Kidney (tissue), 14 donors: ENCODE results near the gene DDX39B. TPM values are rescaled to one million over a fixed set of nuclear protein-coding genes. Genes with fewer than 3 reads are reported as not detected.
"Not testable (repeated sequence)": the region's sequence is repeated elsewhere in the genome, so short reads cannot be mapped to it uniquely, and the experiment has no call there.

Experiments
- DNase-seq, 5 donors: peaks; one replicate each; pipeline ENCODE4 v3.0.0-alpha.2; 2013 to 2020
- FAIRE-seq: peaks from 2 replicates; lab custom pipeline; 2012; peaks lifted over from hg19 to GRCh38; lab: Jason Lieb, UNC
- H3K27ac ChIP-seq, 2 donors: one replicate each; pipeline ENCODE4 v1.7.0; 2013; ENCODE audit warnings: low read depth in 2 of 2, low read length in 2 of 2, inconsistent platforms in 1 of 2
- H3K27me3 ChIP-seq: one replicate; pipeline ENCODE4 v1.7.1; 2013; ENCODE audit warnings: low read length, inconsistent platforms; ENCODE audit not compliant: control insufficient read depth, insufficient read depth
- H3K36me3 ChIP-seq, 3 donors: one replicate each; pipeline versions ENCODE4 v1.7.0 to v1.7.1; 2013; ENCODE audit warnings: low read length in 3 of 3, control low read depth in 1 of 3, inconsistent platforms in 1 of 3; ENCODE audit not compliant: insufficient read depth in 3 of 3, control insufficient read depth in 2 of 3
- H3K4me1 ChIP-seq, 3 donors: one replicate each; pipeline versions ENCODE4 v1.7.0 to v1.7.1; 2013; ENCODE audit warnings: low read length in 3 of 3, inconsistent platforms in 1 of 3, low read depth in 1 of 3; ENCODE audit not compliant: control insufficient read depth in 2 of 3, insufficient read depth in 2 of 3
- H3K4me3 ChIP-seq, 3 donors: one replicate each; pipeline versions ENCODE4 v1.7.0 to v1.8.1; 2013; ENCODE audit warnings: low read length in 3 of 3, control low read depth in 1 of 3, inconsistent platforms in 1 of 3
- H3K9ac ChIP-seq, 3 donors: one replicate each; pipeline versions ENCODE4 v1.7.0 to v1.7.1; 2013; ENCODE audit warnings: low read length in 3 of 3, control low read depth in 1 of 3, inconsistent platforms in 1 of 3
- H3K9me3 ChIP-seq, 3 donors: one replicate each; pipeline versions ENCODE4 v1.7.0 to v1.7.1; 2013; ENCODE audit warnings: low read length in 3 of 3, control low read depth in 1 of 3, inconsistent platforms in 1 of 3; ENCODE audit not compliant: control insufficient read depth in 2 of 3, insufficient read depth in 1 of 3
- CTCF ChIP-seq: IDR thresholded peaks from 3 replicates; pipeline ENCODE4 v1.5.1; 2012; ENCODE audit warnings: mild to moderate bottlenecking, moderate library complexity, borderline replicate concordance; ENCODE audit not compliant: insufficient read depth; ENCODE audit errors: extremely low read depth
- intact Hi-C: fragments of 100-400 bp; cut with DNase I; formaldehyde crosslinking; loops from one replicate; pipeline ENCODE4 v1.11.1; 2022
- polyA plus RNA-seq: library from polyadenylated mRNA; stranded (reverse); fragments of 350-450 nt; fragmentation: Illumina TruSeq; extraction: RNeasy Lipid Tissue Mini Kit (QIAGEN cat#74804); gene quantifications from one replicate; pipeline ENCODE4 v1.2.3, GENCODE V29; 2014; ENCODE audit warnings: low read depth, low replicate concordance; ENCODE audit not compliant: insufficient read depth
- total RNA-seq: library from RNA; stranded (reverse); fragmentation: NEBNext Ultra II Directional; extraction: Animal tissue kit (Norgen Biotek cat#: 25700); gene quantifications from one replicate; pipeline ENCODE4 v1.2.1, GENCODE V29; 2021
- donor health status: control.
- donor health status: control.
- donor health status: control.
- donor health status: control.
- donor health status: control.
- donor health status: DM: yes; HTN: yes; CAD: no.
- donor health status: Normal renal cell carcinoma (clear cell type).

DDX39B gene
- total and polyA plus RNA-seq, 2 donors from 2014 or later: 183 to 295 TPM

DNA sequence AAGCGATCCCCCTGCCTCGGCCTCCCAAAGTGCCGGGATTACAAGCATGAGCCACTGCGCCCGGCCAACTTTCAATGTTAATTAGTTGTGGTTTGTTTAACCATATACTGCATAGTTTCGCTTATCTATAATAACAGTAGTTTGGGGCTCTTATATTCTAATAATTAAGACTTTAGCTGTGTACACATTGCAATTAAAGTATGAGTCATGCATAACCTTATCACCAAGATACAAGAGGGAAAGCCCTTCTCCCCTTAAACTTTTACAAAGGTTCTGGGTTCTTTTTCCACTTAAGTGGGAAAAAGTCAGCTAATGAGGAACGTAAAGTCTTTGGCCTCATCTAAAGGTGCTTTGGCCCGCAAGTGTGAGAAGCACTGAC, 16.3 kb downstream of the DDX39B start:
- DNase-seq (no peak), FAIRE-seq (no peak)
- Histone ChIP-seq H3K4me3 (no peak overlapping the region), H3K9me3 (no peaks in the 10 kb centered on the region), H3K27me3 (no peaks in the 10 kb centered on the region), H3K9ac (no peak overlapping the region), H3K4me1 (peaks cover 0 to 7% (median 0%) of the 10 kb centered on the region in 3 donors), H3K36me3 (peaks cover under 1 to 8% (median 2%) of the 10 kb centered on the region in 3 donors), H3K27ac (no peak overlapping the region)
- intact Hi-C loops: no loop called here
- no peak for TF ChIP-seq CTCF

- FAIRE-seq (no peak), DNase-seq (no peak)
- Histone ChIP-seq H3K9ac (no peak overlapping the region), H3K27me3 (no peaks in the 10 kb centered on the region), H3K27ac (no peak overlapping the region), H3K4me3 (no peak overlapping the region), H3K4me1 (no peaks in the 10 kb centered on the region), H3K9me3 (no peaks in the 10 kb centered on the region), H3K36me3 (no peaks in the 10 kb centered on the region)
- no peak for TF ChIP-seq CTCF
- intact Hi-C loops: no loop called here
These were observed 20.0 kb downstream of the DDX39B start for GRCh38 chr6:31521835-31522234.

- H3K27ac ChIP-seq: no peak overlapping the region
- no peaks in the 10 kb centered on the region for H3K27me3 ChIP-seq
- FAIRE-seq: no peak
- peaks cover 0 to 3% (median 0%) of the 10 kb centered on the region in 3 donors for H3K36me3 ChIP-seq
- no peak for TF ChIP-seq CTCF
- no peaks in the 10 kb centered on the region for H3K9me3 ChIP-seq
- H3K9ac ChIP-seq: no peak overlapping the region
- intact Hi-C loops: no loop called here
- DNase-seq: no peak
- H3K4me1 ChIP-seq: no peaks in the 10 kb centered on the region
- H3K4me3 ChIP-seq: no peak overlapping the region
These were observed 28.2 kb downstream of the DDX39B start for GRCh38 chr6:31513456-31514165.

GRCh38 chr6:31510007-31510406, 31.8 kb downstream of the DDX39B start:
- TF ChIP-seq CTCF: no peak
- peaks cover 0 to 3% (median 0%) of the 10 kb centered on the region in 3 donors for H3K36me3 ChIP-seq
- no peaks in the 10 kb centered on the region for H3K4me1 ChIP-seq
- H3K27me3 ChIP-seq: no peaks in the 10 kb centered on the region
- FAIRE-seq: no peak
- DNase-seq: no peak
- H3K4me3 ChIP-seq: no peak overlapping the region
- intact Hi-C loops: no loop called here
- H3K9ac ChIP-seq: no peak overlapping the region
- no peak overlapping the region for H3K27ac ChIP-seq
- H3K9me3 ChIP-seq: no peaks in the 10 kb centered on the region

- H3K4me1 ChIP-seq, H3K27ac ChIP-seq, FAIRE-seq, H3K4me3 ChIP-seq, H3K27me3 ChIP-seq, H3K36me3 ChIP-seq, H3K9ac ChIP-seq, intact Hi-C loops, DNase-seq, H3K9me3 ChIP-seq: not testable (repeated sequence)
These were observed 32.8 kb downstream of the DDX39B start for GRCh38 chr6:31509036-31509435.
